Sciatic nerve (tissue), 2 donors: ENCODE results near the gene TBX4. TPM values are rescaled to one million over a fixed set of nuclear protein-coding genes. Genes with fewer than 3 reads are reported as not detected.
"Not testable (repeated sequence)": the region's sequence is repeated elsewhere in the genome, so short reads cannot be mapped to it uniquely, and the experiment has no call there.

Source experiments
- ATAC-seq: fragments of 200-7000 bp; cut with Tn5 transposase; one replicate; pipeline ENCODE4 v1.9.1; 2020; ENCODE audit warnings: mild to moderate bottlenecking, moderate library complexity
- DNase-seq: peaks from one replicate; pipeline ENCODE4 v3.0.0-alpha.2; 2020; ENCODE audit warnings: low spot score
- intact Hi-C: fragments of 100-400 bp; cut with DNase I; formaldehyde crosslinking; loops from one replicate; pipeline ENCODE4 v1.14.2; 2022
- total RNA-seq: library from RNA; stranded (reverse); fragmentation: NEBNext Ultra II Directional; extraction: Animal tissue kit (Norgen Biotek cat#: 25700); gene quantifications from one replicate; pipeline ENCODE4 v1.2.1, GENCODE V29; 2021
- donor health status: DM: no; HTN: no; CAD: no.
- donor health status: DM: no; HTN: no; CAD: no.

Gene TBX4
- total RNA-seq, 1 donor from 2014 or later = not detected

- DNase-seq (no peak), ATAC-seq (no peak)
- intact Hi-C loops = no loop called here
Measured at GRCh38 chr17:61422869-61423268, 29.4 kb upstream of the TBX4 start.

DNA sequence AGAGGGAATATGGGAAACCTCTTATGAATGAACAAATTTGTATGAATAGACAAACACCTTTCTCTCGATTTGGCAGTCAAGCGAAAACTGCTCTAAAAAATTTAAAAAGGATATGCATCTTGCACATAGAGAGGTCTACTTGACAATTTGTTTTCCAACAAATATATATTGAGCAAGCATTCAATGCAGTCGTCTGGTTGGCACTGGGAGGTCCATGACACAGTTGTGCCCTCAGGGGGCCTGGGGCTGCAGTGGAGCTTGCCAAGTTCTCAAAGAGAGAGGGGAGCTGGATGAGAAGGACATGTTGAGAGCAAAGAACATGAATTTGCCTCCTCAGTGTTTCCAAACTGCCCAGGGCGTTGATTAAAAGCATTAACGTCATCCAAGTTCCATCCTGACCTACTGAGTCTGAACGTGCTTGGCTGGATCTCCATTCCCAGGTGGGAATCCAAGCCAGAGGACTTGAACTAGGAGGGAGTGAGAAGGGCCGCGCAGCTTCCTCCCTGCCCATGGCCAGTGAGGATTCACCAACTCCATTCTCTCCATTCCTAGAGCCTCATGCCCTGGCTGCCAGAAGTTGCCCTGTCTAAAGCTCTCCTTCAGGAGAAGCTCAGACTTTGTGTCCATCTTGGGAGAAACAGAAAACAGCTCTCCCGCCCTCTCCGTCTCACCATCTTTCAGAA, 28.1 kb upstream of the TBX4 start:
- intact Hi-C loops = no loop called here
- no peak for DNase-seq
- ATAC-seq = no peak

GRCh38 chr17:61425682-61426481, 26.3 kb upstream of the TBX4 start:
- no peak for DNase-seq
- no peak for ATAC-seq
- intact Hi-C loops = no loop called here

DNA sequence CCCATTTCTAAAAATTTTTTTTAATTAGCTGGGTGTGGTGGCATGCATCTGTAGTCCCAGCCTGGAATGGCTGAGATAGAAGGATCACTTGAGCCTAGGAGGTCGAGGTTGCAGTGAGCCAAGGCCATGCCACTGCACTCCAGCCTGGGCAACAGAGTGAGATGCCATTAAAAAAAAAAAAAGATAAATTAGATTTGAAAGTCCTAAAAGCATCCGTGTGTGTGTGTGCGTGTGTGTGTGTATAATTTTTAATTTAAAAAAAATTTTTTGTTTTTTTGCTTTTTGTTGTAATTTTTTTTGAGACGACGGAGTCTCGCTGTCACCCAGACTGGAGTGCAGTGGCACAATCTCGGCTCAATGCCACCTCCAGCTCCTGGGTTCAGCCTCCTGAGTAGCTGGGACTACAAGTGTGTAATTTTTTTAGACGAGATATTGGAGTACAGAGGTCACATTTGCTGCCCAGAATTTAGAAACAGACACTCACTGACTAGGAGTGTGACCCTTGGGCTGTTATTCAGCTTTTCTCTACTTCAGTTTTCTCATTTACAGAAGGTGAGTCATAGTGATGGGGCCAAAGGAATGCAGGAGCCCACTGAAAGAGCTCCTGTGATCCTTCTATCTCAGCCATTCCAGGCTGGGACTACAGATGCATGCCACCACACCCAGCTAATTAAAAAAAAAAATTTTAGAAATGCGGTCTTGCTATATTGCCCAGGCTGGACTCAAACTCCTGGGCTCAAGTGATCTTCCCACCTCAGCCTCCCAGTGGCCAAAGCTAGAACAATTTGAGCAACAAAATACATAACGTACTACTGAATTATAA, 25.5 kb upstream of the TBX4 start:
- intact Hi-C loops = no loop called here
- ATAC-seq (no peak), DNase-seq (no peak)

- intact Hi-C loops = no loop called here
- no peak for DNase-seq
- ATAC-seq = no peak
Measured at GRCh38 chr17:61427567-61427966, 24.7 kb upstream of the TBX4 start.

DNA sequence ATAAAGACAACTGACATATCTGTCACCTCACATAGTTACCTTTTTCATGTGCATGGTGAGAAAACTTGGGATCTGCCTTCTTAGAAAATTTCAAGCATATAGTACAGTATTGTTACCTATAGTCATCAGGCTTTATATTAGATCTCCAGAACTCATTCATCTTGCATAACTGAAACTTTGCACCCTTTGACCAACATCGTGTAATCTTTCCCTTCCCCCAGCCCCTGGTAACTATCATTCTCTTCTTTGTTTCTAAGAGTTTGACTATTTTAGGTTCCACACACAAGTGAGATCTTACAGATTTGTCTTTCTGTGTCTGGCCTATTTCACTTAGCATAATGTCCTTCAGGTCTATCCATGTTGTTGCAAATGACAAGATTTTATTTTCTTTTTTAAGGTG, 22.9 kb upstream of the TBX4 start:
- intact Hi-C loops = no loop called here
- ATAC-seq (no peak), DNase-seq (no peak)

DNA sequence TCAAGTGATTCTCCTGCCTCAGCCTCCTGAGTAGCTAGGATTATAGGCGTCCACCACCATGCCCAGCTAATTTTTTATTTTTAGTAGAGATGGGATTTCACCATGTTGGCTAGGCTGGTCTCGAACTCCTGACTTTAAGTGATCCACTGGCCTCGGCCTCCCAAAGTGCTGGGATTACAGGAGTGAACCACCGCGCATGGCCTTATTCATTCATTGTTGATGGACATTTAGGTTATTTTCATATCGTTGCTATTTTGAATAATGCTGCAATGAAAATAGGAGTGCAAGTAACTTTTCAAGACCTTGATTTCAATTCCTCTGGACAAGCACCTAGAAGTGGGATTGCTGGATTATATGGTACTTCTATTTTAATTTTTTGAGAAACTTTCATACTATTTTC, 22.4 kb upstream of the TBX4 start:
- intact Hi-C loops, ATAC-seq, DNase-seq: not testable (repeated sequence)

DNA sequence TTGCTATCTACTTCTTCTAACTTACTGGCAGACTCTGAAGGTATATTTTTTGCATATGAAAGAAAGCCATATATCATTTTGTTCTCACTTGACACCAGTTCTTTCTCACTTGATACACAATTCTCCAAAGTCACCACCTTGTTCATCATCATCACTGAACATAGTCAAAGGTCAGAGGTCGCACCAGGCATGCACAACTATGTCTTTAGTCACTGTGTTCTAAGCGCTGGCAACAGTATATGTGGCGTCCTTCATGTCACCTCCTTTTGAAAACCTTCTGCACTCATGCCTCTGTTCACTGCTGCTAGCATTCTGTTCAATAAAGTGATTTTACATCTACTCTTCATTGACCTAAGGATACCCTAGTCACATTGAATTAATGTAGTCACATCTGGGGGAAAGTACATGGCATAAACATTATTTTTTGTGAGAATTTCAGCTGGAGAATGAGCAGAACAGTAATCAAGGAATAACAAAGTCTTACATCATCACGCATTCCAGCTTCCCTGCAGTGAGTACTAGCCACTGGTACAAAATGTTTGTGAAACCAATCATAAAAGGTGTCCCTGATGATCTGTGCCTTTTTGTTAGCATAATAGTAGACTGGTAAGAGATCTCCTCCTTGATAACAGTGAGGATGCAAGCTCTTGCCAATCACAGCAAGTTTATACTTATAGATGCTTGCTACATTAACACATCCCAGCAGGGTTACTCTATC, 20.5 kb upstream of the TBX4 start:
- no peak for DNase-seq
- ATAC-seq = no peak
- intact Hi-C loops = no loop called here

- DNase-seq (no peak), ATAC-seq (no peak)
- intact Hi-C loops = no loop called here
Measured at GRCh38 chr17:61436273-61436672, 15.9 kb upstream of the TBX4 start.

GRCh38 chr17:61436995-61437704, 15.1 kb upstream of the TBX4 start:
- ATAC-seq (no peak), DNase-seq (no peak)
- intact Hi-C loops = no loop called here

GRCh38 chr17:61440697-61441096, 11.5 kb upstream of the TBX4 start:
- no peak for ATAC-seq
- intact Hi-C loops = no loop called here
- DNase-seq = no peak

GRCh38 chr17:61441507-61441906, 10.7 kb upstream of the TBX4 start:
- ATAC-seq, DNase-seq, intact Hi-C loops: not testable (repeated sequence)

GRCh38 chr17:61442136-61442775, 10.0 kb upstream of the TBX4 start:
- no peak for DNase-seq
- no peak for ATAC-seq
- intact Hi-C loops = no loop called here

- DNase-seq (no peak), ATAC-seq (peak; percentile 63)
- intact Hi-C loops = no loop called here
Measured at GRCh38 chr17:61442878-61443474, 9.2 kb upstream of the TBX4 start.

DNA sequence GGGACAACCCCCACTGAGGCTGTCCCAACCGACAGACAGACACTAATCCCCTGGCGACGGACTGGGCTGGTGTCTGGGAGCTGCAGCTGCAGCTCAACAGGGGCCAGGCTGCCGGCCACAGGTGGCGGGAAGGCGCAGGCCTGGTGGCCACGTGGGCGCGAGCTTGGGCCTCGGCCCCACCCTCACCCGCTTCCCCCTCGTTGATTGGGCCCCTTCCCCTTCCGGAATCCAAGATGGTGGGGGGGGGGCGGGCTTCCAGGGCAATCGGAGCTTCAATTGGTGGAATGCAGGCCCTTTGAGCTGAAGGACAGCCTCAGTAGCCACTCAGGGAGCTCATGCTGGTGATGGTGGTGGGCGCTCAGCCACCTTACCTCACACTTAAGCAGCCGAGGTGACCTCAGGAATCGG, 8.7 kb upstream of the TBX4 start:
- no peak for DNase-seq
- intact Hi-C loops = no loop called here
- peak; percentile 88 for ATAC-seq

DNA sequence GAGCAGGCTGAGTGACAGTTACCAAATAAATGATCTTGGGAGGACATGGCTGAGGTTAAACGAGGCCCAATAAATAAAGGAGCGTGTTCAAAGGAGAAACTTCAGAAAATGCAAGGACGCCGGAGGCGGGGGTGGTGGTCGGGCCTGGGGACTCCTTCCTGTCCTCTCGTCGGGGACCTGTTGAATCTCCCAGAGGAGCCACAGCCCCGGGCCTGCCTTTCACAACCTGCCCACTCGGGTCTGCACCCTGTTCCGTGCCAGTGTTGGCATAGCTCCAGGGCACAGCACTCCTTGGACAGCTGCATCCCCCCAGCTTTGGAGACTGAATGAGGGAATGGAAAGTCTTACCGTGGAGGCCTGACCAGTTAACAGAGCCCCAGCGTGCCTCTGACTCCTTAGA, 8.1 kb upstream of the TBX4 start:
- intact Hi-C loops = no loop called here
- ATAC-seq (peak; percentile 21), DNase-seq (no peak)

DNA sequence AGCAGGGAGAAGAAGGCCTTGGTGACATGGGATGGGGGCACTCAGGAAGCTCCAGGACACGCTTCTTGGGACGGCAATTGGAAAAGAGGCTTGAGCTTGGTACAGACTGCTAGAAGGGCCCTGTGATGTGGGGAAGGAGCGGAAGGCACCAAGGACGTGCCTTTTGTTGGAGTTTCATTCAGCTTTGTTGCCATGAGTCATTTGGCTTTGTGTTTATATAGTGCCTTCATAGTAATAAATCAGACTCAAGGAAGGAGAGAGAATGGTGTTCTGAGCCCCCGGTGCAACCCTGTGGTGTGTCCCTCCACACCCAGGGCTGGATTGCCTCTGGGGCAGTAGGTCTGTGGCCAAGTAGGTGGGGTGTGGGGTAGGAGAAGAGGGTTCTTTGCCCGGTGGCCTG, 7.4 kb upstream of the TBX4 start:
- DNase-seq = no peak
- no peak for ATAC-seq
- intact Hi-C loops = no loop called here

DNA sequence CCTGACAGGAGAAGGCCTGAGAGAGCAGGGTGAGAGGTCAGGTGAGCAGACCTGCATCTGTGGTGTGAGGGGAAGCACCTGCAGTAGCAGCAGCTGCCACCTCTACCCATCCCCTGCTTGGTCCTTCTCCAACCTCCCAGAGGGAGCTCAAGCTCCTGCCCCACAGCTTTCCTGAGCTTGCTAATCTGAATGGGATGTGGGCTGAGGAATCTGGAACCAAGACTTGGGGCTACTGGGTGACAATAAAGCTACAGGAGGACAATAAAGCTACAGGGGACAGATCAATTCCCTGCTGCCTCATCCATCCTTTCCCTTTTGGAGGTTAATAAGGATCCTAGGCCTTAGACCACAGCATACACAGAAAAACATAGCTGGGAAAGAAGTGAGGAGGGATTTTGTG, 4.9 kb upstream of the TBX4 start:
- ATAC-seq = no peak
- DNase-seq = no peak
- intact Hi-C loops = no loop called here
